Stimulated activated naive B cell treated with anti-CD40 and anti-IgM and Interleukin-4, amounts not matched to agents 10 μg/mL and 1 μg/mL and 100 μg/mL, for 72 hours (primary cell): Measurements from ENCODE around the gene CYTH1.

Experiments used
- ATAC-seq, 2 donors: fragments of 150-1000 bp; cut with Tn5 transposase; replicated peaks; 2 replicates each; pipeline ENCODE4 v1.10.0; 2021; ENCODE audit warnings: moderate library complexity in 1 of 2
- DNase-seq: peaks from one replicate; pipeline ENCODE4 v3.0.0; 2021
- H3K27ac Mint-ChIP-seq: one replicate; pipeline ENCODE4 v1.8.0; 2022; ENCODE audit warnings: mild to moderate bottlenecking, mixed read lengths
- H3K27me3 Mint-ChIP-seq, 2 donors: one replicate each; pipeline ENCODE4 v1.8.0; 2022; ENCODE audit warnings: mixed read lengths in 2 of 2
- H3K36me3 Mint-ChIP-seq, 2 donors: one replicate each; pipeline ENCODE4 v1.8.0; 2022; ENCODE audit warnings: mixed read lengths in 2 of 2, mild to moderate bottlenecking in 1 of 2
- H3K4me1 Mint-ChIP-seq, 2 donors: one replicate each; pipeline ENCODE4 v1.8.0; 2022; ENCODE audit warnings: mixed read lengths in 2 of 2, mild to moderate bottlenecking in 1 of 2
- H3K4me3 Mint-ChIP-seq, 2 donors: one replicate each; pipeline ENCODE4 v1.8.0; 2022; ENCODE audit warnings: mild to moderate bottlenecking in 2 of 2, mixed read lengths in 2 of 2, moderate library complexity in 1 of 2
- H3K9me3 Mint-ChIP-seq, 2 donors: one replicate each; pipeline ENCODE4 v1.8.0; 2022; ENCODE audit warnings: mixed read lengths in 2 of 2, mild to moderate bottlenecking in 1 of 2

The CYTH1 gene

DNA sequence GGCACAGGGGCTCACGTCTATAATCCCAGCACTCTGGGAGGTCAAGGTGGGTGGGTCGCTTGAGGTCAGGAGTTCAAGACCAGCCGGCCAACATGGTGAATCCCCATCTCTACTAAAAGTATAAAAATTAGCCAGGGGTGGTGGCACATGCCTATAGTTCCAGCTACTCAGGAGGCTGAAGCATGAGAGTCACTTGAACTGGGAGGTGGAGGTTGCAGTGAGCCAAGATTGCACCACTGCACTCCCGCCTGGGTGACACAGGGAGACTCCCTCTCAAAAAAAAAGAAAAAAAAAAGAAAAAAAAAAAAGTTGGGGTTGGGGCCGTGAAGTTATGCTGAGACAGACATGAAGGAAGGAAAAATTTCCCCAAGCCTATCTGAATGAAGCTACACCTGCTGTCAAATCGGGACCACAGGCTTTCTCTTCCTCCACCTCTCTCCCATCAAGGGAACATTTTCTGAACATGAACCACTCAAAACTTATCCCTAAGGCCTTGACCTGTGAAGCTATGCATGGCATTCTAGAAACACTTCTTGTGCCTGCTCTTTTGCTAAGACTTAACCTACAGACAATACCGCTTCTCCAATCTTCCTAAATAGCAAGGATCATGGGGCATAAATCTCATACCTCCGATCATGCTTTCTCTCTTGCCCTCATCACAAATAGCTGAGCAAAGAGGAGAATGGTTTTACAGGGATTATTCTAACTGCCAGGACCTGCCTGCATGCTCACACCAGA lies 88.6 kb downstream of the CYTH1 start:
- Mint-ChIP-seq H3K4me1 (peaks cover 51 to 79% of the 10 kb centered on the region in 2 donors), H3K9me3 (no peaks in the 10 kb centered on the region), H3K4me3 (no peak overlapping the region), H3K27me3 (no peaks in the 10 kb centered on the region), H3K27ac (peak overlapping the region; percentile 86), H3K36me3 (peaks cover 82 to 91% of the 10 kb centered on the region in 2 donors)
- ATAC-seq (no peak), DNase-seq (no peak)

- H3K36me3 Mint-ChIP-seq: peaks cover 82 to 91% of the 10 kb centered on the region in 2 donors
- DNase-seq (no peak), ATAC-seq (no peak)
- no peaks in the 10 kb centered on the region for H3K9me3 Mint-ChIP-seq
- H3K27ac Mint-ChIP-seq: peak overlapping the region; percentile 78
- no peak overlapping the region for H3K4me3 Mint-ChIP-seq
- H3K27me3 Mint-ChIP-seq: no peaks in the 10 kb centered on the region
- H3K4me1 Mint-ChIP-seq: peaks cover 48 to 79% of the 10 kb centered on the region in 2 donors
Observed at GRCh38 chr17:78692460-78693010, 89.5 kb downstream of the CYTH1 start.

- DNase-seq (no peak), ATAC-seq (peak; percentile 34 to 36)
- H3K36me3 Mint-ChIP-seq: peaks cover 55 to 81% of the 10 kb centered on the region in 2 donors
- peak overlapping the region; percentile 81 for H3K27ac Mint-ChIP-seq
- no peak overlapping the region for H3K4me3 Mint-ChIP-seq
- H3K9me3 Mint-ChIP-seq: no peaks in the 10 kb centered on the region
- H3K27me3 Mint-ChIP-seq: no peaks in the 10 kb centered on the region
- peaks cover 18 to 59% of the 10 kb centered on the region in 2 donors for H3K4me1 Mint-ChIP-seq
Observed at GRCh38 chr17:78689029-78689428, 93.0 kb downstream of the CYTH1 start.

- no peak overlapping the region for H3K4me3 Mint-ChIP-seq
- peak overlapping the region; percentile 47 for H3K27ac Mint-ChIP-seq
- H3K9me3 Mint-ChIP-seq: no peaks in the 10 kb centered on the region
- no peaks in the 10 kb centered on the region for H3K27me3 Mint-ChIP-seq
- no peak for DNase-seq
- ATAC-seq: peak in 1 of 2 donors; percentile 21
- H3K4me1 Mint-ChIP-seq: peaks cover 19 to 53% of the 10 kb centered on the region in 2 donors
- peaks cover 56 to 81% of the 10 kb centered on the region in 2 donors for H3K36me3 Mint-ChIP-seq
Observed at GRCh38 chr17:78687944-78688343, 94.1 kb downstream of the CYTH1 start.

DNA sequence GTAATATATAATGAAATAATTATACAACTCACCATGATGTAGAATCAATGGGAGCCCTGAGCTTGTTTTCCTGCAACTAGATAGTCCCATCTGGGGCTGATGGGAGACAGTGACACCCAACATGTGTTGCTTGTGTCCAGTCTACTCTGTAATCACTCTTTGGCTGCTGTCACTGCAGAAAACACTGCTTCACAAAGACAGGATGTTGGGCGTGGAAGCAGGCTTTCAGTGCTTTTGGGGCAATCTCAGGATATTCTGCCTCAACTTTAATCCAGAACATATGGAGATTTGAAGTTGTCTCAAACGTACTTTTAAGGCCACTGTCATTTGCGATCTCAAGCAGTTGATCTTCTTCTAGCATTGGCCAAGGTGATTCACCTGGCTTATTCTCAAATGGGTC lies 94.9 kb downstream of the CYTH1 start:
- ATAC-seq (no peak), DNase-seq (no peak)
- Mint-ChIP-seq H3K27ac (peak overlapping the region; percentile 47), H3K36me3 (peaks cover 54 to 81% of the 10 kb centered on the region in 2 donors), H3K4me3 (no peak overlapping the region), H3K27me3 (no peaks in the 10 kb centered on the region), H3K9me3 (no peaks in the 10 kb centered on the region), H3K4me1 (peaks cover 16 to 46% of the 10 kb centered on the region in 2 donors)

DNA sequence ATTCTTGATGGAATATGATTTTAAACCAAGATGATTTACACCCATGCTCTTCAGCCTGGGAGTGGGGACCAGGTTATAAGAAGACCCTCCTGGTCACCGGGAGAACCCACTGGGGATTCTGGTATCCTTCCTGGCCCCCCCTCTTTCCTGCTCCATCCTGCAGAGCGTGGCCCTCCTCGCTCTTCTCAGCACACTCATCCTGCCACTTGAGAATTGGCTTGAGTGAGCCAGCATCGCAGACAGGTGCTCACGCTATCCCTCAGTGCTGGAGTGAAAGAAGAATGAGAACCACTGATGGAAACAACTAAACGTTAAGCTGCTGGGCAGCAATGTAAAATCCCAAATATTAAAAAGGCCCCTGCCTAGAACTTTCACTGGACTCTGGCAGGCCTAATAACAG lies 98.0 kb downstream of the CYTH1 start:
- H3K4me3 Mint-ChIP-seq: peak overlapping the region in 1 of 2 donors; percentile 25
- H3K36me3 Mint-ChIP-seq: peaks cover 57 to 81% of the 10 kb centered on the region in 2 donors
- H3K4me1 Mint-ChIP-seq: peaks cover 12 to 30% of the 10 kb centered on the region in 2 donors
- no peak for DNase-seq
- H3K27ac Mint-ChIP-seq: peak overlapping the region; percentile 76
- no peaks in the 10 kb centered on the region for H3K27me3 Mint-ChIP-seq
- ATAC-seq: no peak
- H3K9me3 Mint-ChIP-seq: no peaks in the 10 kb centered on the region

GRCh38 chr17:78683408-78683961 lies 98.6 kb downstream of the CYTH1 start:
- Mint-ChIP-seq H3K9me3 (no peaks in the 10 kb centered on the region), H3K27ac (peak overlapping the region; percentile 94), H3K4me1 (peaks cover 9 to 25% of the 10 kb centered on the region in 2 donors), H3K36me3 (peaks cover 57 to 81% of the 10 kb centered on the region in 2 donors), H3K27me3 (no peaks in the 10 kb centered on the region), H3K4me3 (peak overlapping the region in 1 of 2 donors; percentile 25)
- DNase-seq (no peak), ATAC-seq (peak in 1 of 2 donors; percentile 27)

- Mint-ChIP-seq H3K4me1 (peaks cover 5 to 14% of the 10 kb centered on the region in 2 donors), H3K36me3 (peaks cover 55 to 78% of the 10 kb centered on the region in 2 donors), H3K9me3 (no peaks in the 10 kb centered on the region), H3K27ac (peak overlapping the region; percentile 86), H3K4me3 (no peak overlapping the region), H3K27me3 (no peaks in the 10 kb centered on the region)
- no peak for DNase-seq
- no peak for ATAC-seq
Observed at GRCh38 chr17:78682363-78682762, 99.7 kb downstream of the CYTH1 start.

DNA sequence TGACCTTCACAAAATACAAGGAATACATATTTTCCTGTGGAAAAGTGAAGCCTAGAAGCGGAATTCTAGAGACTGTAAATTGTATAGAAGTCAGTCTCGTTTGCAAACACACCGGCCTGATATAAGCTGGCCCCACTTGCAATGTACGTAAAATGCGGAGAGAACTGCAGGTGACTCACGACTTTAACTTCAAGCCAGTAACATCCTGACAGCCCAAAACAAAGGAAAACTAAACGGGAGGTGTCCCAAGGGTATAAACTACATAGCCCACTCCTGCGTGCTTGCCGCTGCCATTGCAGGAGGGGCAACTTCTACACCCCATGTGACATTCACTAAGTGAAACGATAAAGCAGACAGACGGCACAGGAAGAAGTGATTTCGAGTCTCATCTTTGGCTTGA lies 101.6 kb downstream of the CYTH1 start:
- H3K36me3 Mint-ChIP-seq: peaks cover 67 to 82% of the 10 kb centered on the region in 2 donors
- peaks cover 0 to 5% of the 10 kb centered on the region in 2 donors for H3K4me1 Mint-ChIP-seq
- DNase-seq (no peak), ATAC-seq (no peak)
- H3K27ac Mint-ChIP-seq: peak overlapping the region; percentile 14
- H3K27me3 Mint-ChIP-seq: no peaks in the 10 kb centered on the region
- no peaks in the 10 kb centered on the region for H3K9me3 Mint-ChIP-seq
- H3K4me3 Mint-ChIP-seq: no peak overlapping the region

- Mint-ChIP-seq H3K4me1 (peaks cover 0 to 5% of the 10 kb centered on the region in 2 donors), H3K9me3 (no peaks in the 10 kb centered on the region), H3K36me3 (peaks cover 70 to 84% of the 10 kb centered on the region in 2 donors), H3K4me3 (no peak overlapping the region), H3K27ac (peak overlapping the region; percentile 31), H3K27me3 (no peaks in the 10 kb centered on the region)
- no peak for ATAC-seq
- no peak for DNase-seq
Observed at GRCh38 chr17:78679495-78680395, 102.3 kb downstream of the CYTH1 start.

DNA sequence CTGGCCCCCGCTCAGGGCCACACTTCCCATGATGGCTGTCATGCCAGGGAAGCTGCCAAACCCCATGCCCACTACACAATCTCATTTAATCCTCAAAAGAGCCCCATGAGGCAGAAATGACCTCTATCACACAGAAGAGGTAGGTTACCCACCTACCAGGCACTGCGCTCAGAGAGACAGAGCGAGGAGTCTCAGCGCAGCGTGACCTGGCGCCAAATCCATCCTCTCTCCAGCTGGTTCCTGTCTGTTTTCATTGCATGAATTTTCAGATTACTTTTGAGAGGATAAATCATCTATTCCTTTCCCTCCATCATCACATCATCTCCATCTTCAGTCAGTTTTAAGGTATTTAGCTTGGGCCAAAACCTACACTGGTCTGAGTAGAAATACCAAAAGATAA lies 103.4 kb downstream of the CYTH1 start:
- peaks cover 79 to 84% of the 10 kb centered on the region in 2 donors for H3K36me3 Mint-ChIP-seq
- H3K27ac Mint-ChIP-seq: no peak overlapping the region
- DNase-seq (no peak), ATAC-seq (no peak)
- no peak overlapping the region for H3K4me3 Mint-ChIP-seq
- H3K4me1 Mint-ChIP-seq: peaks cover 0 to 3% of the 10 kb centered on the region in 2 donors
- no peaks in the 10 kb centered on the region for H3K9me3 Mint-ChIP-seq
- no peaks in the 10 kb centered on the region for H3K27me3 Mint-ChIP-seq

DNA sequence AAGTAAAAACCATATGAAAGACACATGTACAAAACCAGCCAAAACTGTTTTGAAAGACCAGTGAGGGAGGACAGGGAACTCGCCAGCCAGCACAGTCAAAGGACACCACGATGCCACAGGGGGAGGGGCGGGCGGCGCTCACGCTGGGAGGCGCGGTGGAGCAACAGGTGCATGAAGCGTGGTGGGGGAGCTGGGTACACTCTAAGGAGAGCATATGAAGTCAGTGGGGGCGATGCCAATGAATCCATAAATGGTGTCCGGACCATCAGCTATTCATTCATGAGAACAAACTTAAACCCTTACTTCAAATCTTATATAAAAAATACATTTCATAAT lies 103.9 kb downstream of the CYTH1 start:
- no peak for ATAC-seq
- no peak overlapping the region for H3K4me3 Mint-ChIP-seq
- peaks cover 0 to under 1% of the 10 kb centered on the region in 2 donors for H3K4me1 Mint-ChIP-seq
- H3K27me3 Mint-ChIP-seq: no peaks in the 10 kb centered on the region
- no peak for DNase-seq
- H3K9me3 Mint-ChIP-seq: no peaks in the 10 kb centered on the region
- peaks cover 80 to 86% of the 10 kb centered on the region in 2 donors for H3K36me3 Mint-ChIP-seq
- peak overlapping the region; percentile 56 for H3K27ac Mint-ChIP-seq

GRCh38 chr17:78677303-78678221 lies 104.5 kb downstream of the CYTH1 start:
- Mint-ChIP-seq H3K4me1 (no peaks in the 10 kb centered on the region), H3K27ac (peak overlapping the region; percentile 59), H3K9me3 (no peaks in the 10 kb centered on the region), H3K4me3 (no peak overlapping the region), H3K27me3 (no peaks in the 10 kb centered on the region), H3K36me3 (peaks cover 78 to 85% of the 10 kb centered on the region in 2 donors)
- peak in 1 of 2 donors; percentile 36 for ATAC-seq
- no peak for DNase-seq
